Stimulated activated naive CD4-positive, alpha-beta T cell (primary cell): ENCODE data around the gene SPATA20.

ENCODE experiments used
- DNase-seq, 6 experiments: peaks; one replicate each; lab custom pipeline; 2025; lab: John Stamatoyannopoulos, UW

The SPATA20 gene

GRCh38 chr17:50520483-50520882 is 26.5 kb upstream of the SPATA20 start:
- DNase-seq, result no peak

- no peak for DNase-seq
Observed at GRCh38 chr17:50521514-50521913, 25.5 kb upstream of the SPATA20 start.

GRCh38 chr17:50522766-50523165 is 24.2 kb upstream of the SPATA20 start:
- DNase-seq, result no peak

DNA sequence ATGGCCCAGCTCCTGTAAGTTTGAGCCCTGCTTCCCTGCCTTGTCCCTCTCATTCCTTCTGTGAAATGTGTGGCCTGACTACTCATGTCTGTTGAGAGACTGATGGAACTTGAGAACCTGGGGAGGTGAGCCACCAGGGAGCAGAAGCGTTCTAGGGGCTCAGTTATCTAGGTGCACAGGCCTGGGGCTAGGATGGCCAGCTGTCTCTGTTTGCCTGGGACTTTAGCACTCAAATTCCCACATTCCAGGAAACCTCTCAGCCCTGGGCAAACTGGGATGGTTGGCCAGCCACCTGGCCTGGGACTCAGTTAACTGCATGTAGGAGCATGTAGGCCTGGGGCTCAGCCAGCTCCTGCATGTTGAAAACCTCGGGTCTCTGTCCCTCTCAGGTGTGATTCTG is 23.8 kb upstream of the SPATA20 start:
- DNase-seq, result no peak

GRCh38 chr17:50524838-50525237 is 22.1 kb upstream of the SPATA20 start:
- no peak for DNase-seq

DNA sequence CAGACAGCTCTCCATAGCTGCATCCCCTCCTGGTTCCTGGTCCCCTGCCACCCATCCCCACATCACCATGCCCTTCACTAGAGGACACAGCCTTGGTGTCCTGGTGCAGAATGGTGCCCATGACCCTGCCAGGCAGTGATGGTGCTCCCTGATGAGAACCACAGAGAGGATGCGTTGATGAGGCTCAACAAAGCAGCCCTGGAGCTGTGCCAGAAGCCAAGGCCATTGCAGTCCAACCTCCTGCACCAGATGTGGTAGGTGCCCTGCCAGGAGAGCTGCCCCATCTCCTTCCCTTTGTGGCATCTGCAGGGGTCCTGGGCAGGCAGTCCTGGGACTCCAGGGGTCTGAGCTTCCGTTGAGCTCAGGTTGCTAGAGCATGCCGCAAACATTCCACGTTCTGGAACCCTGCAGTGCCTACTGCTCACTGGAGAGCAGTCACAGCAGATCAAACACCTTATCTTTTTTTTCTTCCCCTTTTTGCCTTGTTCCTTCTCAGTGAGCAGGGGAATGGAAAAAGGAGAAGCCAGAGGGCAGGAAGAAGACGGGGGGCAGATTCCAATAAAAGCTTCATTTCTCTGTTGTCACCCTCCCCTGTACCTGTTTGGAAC is 19.7 kb upstream of the SPATA20 start:
- no peak for DNase-seq

GRCh38 chr17:50527949-50528474 is 19.0 kb upstream of the SPATA20 start:
- DNase-seq, result no peak

DNA sequence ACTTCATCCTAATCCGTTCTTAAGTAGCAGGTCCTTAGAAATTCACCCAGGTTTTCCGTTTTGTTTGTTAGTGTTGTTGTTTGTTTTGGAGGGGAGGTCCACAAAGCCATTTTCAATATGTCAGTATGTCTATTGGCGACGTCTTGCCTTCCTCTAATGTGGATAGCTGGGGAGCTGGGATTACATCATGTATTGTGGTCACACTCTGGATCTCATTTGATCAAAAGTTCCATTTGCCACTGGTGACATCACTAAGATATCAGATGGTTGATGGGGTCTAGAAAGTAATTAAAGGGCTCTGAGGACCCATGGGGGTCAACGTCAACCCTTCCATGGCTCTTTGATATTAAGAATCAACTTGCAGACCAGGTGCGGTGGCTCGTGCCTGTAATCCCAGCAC is 17.1 kb upstream of the SPATA20 start:
- DNase-seq, result no peak

DNA sequence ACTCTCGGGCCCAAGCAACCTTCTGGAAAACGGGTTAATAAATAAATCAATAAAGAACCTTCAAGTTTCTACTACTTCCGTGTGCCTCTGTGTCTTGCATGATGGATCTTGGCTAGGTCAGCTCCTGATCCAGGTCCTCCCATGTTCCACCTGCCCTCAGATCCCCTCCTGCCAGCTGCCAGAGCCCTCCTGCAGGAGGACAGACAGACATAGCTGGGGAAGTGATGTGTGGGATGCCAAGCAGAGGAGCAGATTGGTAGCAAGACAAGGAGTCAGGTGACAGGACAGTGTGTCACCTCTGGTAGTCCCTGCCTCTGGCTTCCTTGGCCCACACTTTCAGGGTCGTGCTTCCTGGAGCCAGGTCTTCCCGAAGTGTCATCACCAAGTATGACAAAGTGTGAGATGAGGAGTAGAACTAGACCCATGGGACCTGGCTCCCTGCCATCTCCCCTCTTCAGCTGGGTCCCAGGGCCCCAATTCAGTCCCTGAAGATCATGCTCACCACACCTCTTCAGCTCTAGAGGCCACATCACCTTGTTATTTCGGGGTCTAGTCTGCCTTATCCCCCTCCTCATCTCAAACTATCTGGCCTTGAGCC is 15.4 kb upstream of the SPATA20 start:
- DNase-seq, result no peak

DNA sequence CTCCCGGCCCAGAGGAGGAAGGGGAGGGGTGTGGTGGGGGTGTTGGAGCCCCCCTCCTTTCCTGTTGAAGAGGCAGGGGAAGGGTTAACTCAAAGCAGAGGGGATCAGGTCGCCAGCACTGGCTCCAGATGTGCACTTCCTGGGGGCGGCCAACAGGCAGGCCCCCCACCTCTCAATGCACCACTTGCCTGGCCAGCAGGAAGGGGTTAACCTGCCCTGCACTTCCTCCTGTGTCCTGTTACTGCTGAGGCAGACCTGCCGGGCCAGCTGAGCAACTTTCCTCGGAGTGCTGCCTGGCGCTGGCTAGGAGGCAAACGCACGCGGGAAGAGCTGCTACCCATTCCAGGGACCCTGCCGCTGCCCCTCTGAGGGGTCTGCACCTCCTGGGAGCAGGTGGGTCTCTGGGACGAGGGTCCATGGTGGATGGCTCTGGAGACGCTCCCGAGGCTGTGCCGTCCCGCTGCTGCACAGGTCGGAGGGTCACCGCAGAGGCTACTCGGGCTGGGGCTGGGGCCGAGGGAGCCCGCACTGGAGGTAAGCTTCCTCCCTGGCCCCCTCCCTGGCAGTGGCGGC is 14.4 kb upstream of the SPATA20 start, which contains the start of gene EPN3:
EPN3 (plus strand) TSS at position 284 of the 573 bp plus-strand sequence. CDS start 3,822 bp downstream, outside the sequence.
- DNase-seq, result no peak

DNA sequence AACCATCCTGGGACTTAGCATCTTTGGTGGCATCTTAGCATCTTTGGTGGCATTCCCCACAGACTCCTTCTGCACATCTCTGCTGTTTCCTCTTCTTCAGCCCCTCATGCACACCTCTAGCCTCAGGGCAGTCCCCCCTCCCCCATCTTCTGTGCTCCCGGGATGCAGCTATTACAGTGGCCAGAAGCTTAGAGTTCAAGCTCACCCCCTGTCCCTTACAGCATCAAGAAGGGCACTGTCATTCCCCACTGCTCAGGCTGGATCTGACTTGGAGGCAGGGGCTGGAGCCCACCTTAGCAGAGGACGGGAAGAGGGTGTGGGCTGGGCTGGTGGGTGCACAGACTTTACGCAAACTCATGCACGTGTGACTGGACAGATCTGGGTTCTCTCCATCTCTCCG is 13.8 kb upstream of the SPATA20 start:
- no peak for DNase-seq

- DNase-seq, result no peak
Observed at GRCh38 chr17:50533720-50534148, 13.2 kb upstream of the SPATA20 start.

DNA sequence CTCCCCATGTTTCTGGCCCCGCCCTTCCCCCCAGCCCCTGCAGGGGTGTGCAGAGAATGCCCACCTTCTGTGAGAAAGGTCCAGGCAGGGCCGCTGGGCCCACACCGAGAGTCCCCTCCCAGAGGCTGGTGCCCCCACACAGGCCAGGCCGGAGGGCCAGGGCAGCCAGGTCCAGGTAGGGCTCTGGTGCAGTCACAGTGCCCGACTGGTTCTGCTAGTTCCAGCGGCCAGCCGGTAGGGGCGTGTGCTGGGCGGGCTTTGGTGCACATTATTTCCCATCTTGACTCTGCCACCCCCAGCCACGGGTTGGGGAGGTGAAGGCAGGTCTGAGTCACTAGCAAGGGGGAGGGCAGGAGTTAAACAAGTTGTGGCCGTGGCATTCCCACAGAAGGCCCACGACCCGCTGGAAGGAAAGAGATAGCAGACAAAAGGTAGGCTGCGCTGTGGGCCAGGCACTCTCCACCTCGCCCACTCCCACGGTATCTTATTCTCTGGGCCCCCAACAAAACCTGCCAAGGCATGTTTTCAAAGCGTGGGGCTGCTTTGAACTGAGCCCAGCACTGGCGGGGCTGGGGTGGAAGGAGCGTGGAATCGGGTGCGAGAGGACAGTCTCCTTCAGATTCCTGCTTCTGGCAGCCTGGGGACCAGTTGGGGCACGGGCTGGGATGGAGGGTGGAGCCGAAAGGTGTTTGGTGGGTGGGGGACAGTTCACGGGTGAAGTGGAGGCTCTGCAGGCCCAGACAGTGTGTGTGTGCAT is 12.6 kb upstream of the SPATA20 start:
- DNase-seq, result no peak

DNA sequence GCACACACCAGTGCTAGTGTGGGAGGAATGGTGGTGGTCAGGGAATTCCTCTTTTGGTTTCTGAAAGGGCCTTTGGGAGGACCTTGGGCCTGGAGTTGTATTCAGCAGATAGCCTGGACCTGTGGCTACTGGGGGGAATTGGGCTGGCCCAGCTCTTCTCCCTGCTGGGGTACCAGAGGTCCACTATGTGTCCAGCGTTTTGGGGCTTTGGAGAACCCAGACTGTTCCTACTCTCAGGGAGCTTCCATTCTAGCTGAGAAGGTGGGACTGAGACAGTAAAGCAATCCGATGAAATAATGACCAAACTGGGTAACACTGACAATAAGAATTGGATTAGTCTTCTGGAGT is 12.0 kb upstream of the SPATA20 start:
- no peak for DNase-seq

DNA sequence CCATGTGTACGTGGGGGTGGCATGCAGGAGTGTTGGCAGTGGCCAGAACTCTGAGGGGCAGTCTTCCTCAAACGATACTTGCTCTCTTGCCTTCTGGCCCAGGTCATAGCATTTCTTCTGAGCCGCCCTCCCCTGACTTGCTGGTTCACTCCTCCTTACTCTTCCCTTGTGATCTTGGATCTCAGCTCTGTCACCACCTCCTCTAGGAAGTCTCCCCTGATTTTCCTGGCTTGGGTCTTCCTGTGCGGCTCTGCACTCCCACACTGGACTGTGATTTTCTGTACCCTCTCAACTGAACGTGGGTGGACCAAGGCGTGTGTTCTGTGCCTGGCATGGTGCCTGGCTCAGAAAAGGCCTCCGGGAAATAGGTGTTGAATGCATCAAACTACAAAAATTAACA is 11.6 kb upstream of the SPATA20 start:
- no peak for DNase-seq

GRCh38 chr17:50536683-50537646 is 10.0 kb upstream of the SPATA20 start:
- no peak for DNase-seq

DNA sequence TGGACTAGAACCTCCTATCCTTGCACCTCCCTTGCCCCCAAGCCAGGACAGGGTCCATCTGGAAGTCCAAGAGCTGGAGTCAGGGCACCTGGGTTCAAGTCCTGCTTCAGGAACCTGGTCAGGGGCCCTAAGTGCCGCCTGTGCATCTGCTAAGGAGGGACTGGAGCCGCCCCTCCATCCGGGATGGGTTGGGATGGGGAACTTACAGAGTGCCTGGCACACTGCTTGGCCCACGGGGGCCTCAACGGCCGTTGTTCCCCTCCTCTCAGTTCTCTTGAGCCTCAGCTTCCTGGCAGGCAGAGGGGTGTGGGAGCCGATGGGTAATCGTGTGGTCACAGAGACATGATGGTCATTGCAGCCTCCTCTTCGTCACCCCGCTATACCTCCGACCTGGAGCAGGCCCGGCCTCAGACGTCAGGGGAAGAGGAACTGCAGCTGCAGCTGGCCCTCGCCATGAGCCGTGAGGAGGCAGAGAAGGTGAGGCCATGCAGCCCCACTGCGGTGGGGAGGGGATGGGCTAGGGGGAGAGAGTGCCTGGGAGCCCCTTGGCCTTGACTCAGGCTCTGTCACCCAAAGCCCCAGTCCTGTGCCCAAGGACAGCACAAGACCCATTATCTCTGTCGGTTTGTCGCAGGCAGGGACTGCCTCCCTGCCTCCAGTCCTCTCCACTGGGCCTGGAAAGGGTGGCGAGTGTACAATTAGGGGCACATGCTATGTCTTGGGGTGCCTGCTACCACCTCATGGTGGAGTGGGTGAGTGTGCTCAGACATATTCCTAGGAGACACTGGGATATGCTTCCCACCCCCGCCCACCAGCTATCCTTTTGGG is 9.0 kb upstream of the SPATA20 start:
- no peak for DNase-seq

- no peak for DNase-seq
Observed at GRCh38 chr17:50538549-50539410, 8.2 kb upstream of the SPATA20 start.

DNA sequence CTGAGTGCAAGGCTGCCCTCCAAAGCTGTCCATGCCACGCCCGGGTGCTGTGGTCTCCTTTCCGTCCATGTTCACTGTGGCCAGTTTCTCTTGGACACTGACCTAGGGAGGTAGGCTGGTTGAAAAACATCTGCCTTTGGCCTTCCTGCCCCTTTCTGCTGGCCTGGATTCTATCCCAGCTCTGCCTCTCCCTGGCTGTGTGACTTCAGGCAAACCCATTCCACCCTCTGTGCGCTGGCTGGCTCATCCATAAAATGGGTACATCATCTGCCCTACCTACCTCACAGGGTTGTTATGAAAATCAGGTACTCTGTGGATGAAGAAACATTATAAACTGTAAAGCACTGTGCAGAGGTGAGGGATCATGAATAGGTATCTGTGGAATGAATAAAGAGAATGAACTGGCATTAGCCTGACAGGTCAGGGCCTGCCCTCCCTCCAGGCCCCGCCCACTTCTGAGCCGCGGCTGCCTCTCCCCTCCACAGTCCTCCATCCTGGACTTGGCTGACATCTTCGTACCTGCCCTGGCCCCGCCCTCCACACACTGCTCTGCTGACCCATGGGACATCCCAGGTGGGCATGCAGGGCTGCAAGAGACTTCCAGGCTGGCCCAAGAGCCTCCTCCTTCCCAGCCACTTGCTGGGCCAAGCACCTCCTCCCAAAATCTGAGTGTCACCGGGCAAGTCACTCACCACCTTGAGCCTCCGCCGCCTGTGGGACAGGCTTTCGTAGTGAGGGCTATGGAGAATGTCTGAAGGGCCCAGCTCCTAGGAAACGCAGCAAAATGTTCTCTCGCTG is 7.0 kb upstream of the SPATA20 start:
- no peak for DNase-seq
